GM18517 (cell line): ENCODE measurements around the gene SCYGR2.
"Not testable (repeated sequence)": the region's sequence is repeated elsewhere in the genome, so short reads cannot be mapped to it uniquely, and the experiment has no call there.

Experiments
- ATAC-seq: cut with Tn5 transposase; IDR thresholded peaks from one replicate; pipeline ENCODE4 v1.9.1; 2021; ENCODE audit warnings: mild to moderate bottlenecking, moderate library complexity; ENCODE audit not compliant: unreplicated experiment

Gene SCYGR2

DNA sequence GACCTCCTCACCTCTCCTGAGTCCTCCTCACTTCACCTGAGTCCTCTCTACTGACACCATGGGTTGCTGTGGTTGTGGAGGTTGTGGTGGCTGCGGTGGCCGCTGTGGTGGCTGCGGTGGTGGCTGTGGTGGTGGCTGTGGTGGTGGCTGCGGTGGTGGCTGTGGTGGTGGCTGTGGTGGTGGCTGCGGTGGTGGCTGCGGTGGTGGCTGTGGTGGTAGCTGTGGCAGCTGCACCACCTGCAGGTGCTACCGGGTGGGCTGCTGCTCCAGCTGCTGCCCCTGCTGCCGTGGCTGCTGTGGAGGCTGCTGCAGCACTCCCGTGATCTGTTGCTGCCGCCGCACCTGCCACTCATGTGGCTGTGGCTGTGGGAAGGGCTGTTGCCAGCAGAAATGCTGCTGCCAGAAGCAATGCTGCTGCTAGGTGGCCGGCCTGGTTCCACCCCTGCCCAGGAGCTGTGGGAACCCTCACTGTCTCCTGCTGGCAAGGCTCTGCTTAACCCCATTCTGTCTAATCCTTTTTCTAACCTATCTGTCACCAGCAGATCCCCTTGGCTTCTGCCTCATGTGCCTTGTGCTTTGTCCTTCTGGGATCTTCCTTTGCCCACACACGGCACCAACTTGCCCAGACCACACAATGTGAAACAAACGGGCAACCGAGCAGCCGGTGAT lies at the start of gene SCYGR2:
Gene SCYGR2, plus strand, starts transcription at position 59 of the 669 bp plus-strand sequence. Its CDS starts 0 bp downstream, at position 59.
- not testable (repeated sequence) for ATAC-seq

GRCh38 chr2:227551836-227552235 lies 46.9 kb upstream of the SCYGR2 start:
- ATAC-seq, result no peak

GRCh38 chr2:227562581-227562980 lies 36.1 kb upstream of the SCYGR2 start:
- no peak for ATAC-seq

DNA sequence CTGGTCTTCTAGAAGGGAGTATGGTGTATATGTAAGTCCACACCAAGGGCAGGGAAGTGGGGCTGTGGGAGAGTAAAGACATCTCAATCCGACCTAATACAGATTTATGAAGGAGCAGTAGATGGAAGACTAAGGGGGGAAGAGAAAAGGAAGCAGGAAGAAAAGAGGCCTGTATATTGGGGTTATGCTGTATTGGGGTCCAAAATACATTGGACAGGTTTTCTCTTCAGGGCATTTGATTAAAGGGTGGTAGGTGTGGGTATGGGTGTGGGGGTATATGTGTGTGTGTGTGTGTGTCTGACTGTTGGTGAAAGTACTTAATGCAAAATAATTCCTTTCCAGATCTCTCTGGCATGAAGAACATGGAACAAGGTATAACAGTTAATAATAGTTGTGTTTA lies 33.6 kb upstream of the SCYGR2 start:
- ATAC-seq, result no peak

DNA sequence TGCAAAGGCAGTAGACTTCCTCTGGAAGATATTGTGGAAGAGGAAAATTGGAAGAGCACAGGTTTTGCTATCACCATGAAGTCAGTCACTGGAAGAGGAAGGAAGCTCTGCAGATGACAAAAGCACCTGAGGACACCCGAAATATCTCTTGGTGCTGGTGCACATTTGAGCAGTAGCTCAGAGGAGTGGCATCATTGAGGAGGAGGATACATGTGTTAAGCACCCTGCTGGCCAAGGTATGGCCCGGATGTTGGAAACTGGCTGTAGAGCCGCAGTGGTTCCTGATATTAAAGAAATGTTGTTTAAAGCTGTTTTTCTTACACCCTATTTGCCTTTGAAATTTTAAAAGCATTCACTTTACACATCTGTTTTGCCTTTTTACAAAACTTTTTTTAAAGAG lies 32.7 kb upstream of the SCYGR2 start:
- no peak for ATAC-seq

DNA sequence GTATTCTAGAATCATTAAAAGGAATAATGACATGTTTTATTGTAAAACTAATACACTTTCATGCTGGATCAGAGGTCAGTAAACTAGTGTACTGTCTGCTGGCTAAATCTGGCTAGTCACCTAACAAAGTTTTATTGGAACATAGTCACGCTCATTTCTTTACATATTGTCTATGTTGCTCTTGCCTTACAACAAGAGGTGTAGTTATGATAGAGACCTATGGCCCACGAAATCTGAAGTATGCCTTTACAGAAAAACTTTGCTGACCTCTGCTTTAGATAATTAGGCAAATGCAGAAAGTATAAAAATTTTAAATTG lies 29.9 kb upstream of the SCYGR2 start:
- no peak for ATAC-seq

- no peak for ATAC-seq
These were observed 28.1 kb upstream of the SCYGR2 start for GRCh38 chr2:227570615-227571014.

DNA sequence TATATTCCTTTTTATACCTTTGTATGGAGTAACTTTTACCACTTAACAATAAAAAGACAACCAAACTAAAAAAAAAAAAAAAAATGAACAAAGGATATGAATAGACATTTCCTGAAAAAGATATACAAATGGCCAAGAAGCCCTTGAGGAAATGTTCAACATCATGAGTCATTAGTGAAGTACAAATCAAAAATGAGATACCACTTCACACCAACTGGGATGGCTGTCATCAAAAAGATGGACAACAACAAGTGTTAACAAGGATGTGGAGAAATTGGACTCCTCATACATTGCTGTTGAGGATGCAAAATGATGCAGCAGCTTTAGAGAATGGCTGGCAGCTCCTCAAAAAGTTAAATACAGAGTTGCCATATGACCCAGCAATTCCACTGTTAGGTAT lies 22.6 kb upstream of the SCYGR2 start:
- ATAC-seq, result no peak

GRCh38 chr2:227576812-227577211 lies 21.9 kb upstream of the SCYGR2 start:
- no peak for ATAC-seq

GRCh38 chr2:227577555-227577954 lies 21.1 kb upstream of the SCYGR2 start:
- no peak for ATAC-seq

DNA sequence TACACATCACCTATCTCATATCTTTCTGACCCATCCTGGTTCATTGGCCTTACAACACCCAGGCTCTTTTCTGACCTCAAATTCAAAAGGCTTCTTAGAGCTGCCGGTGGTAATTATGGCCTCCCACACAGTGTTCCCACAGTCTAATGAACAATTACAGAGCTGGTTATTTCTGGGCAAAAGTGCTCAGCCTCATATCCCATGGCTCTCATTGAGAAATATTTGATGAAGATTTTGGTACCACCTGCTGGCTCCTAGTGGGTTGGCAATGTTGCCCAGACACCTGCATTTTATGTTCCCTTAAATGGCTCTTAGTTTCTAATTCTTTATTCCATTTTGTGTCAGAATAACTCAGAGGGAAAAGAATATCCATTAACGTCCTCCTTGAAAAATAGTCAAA lies 20.1 kb upstream of the SCYGR2 start:
- no peak for ATAC-seq

DNA sequence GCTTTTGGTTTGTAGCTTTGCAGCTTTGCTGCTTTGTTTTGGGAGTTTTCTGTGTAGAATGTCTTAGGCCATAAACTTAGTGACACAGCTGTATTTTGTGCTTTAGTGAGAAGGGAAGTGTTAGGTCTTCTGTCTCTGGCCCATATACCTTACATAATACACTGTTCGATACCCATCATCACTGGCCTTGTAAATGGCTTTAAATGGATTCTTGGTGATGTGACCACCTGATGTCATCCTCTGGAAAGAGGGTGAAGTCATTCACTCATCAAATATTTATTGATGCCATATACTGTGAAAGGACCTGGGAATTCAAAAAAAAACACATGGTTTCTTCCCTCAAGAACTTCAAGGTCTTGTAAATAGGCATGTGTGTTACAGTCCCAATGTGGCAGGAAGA lies 18.9 kb upstream of the SCYGR2 start:
- no peak for ATAC-seq

DNA sequence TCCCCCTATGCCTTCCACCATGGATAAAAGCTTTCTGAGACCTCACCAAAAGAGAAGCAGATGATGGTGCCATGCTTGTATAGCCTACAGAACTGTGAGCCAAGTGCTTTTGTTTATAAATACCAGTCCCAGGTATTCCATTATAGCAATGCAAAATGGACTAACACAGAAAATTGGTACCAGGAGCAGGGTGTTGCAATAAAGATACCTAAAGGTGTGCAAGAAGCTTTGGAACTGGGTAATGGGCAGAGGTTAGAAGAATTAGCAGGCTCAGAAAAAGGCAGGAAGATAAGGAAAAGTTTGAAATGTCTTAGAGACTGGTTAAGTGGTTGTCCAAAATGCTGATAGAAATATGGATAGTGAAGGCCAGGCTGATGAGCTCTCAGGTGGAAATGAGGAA lies 16.3 kb upstream of the SCYGR2 start:
- no peak for ATAC-seq

DNA sequence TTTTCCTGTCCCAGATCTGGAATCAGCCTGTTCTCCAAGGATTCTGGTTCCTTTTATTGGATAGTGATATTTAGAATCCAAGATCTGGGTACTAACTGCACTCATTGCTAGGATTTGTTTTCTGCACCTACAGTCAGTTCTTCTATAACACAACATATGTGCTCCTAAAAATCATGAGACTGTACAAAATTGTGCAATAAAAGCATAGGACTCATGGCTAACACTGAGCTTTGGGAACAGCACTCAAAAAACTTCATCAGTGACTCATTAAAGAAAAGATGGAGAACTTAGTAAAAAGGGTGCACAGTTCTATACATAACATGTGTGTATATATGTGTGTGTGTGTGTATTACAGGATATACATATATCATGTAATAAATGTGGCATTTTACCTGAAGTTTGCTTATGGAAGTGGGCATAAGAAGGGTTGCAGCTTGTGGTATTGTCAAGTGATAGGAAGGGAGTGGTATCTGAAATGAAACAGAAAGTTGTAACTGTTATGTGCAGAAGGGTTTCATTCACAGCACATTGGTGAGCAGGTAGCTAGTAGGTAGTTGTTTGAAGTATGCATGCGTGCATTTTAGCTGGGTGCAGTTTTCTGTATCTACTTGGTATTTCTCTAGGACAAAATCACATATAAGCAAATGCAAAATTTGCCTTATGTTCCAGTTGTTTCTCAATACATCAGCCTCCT lies 5.9 kb upstream of the SCYGR2 start:
- ATAC-seq, result peak; percentile 86

- no peak for ATAC-seq
These were observed 2.9 kb upstream of the SCYGR2 start for GRCh38 chr2:227595797-227596196.

GRCh38 chr2:227597036-227597435 lies 1.7 kb upstream of the SCYGR2 start:
- no peak for ATAC-seq

GRCh38 chr2:227597998-227598397 lies 695 bp upstream of the SCYGR2 start:
- no peak for ATAC-seq

DNA sequence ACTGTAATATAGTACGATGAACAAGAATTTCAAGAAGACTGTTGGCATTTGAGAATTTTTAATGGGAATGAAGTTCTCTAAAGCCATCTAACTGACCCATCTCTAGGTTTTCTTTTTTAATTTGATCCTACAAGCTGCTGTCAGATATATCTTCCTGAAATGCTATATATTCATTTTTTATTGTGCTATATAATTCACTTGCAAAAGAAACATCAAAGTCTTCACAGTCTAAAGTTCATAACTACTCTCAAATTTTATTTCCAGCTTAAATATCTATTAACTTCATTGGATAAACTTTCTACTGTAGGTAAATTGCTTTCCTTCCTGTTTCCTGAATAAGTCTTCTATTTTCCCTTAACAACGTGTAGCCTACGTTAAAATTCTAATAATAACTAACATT lies 3.7 kb downstream of the SCYGR2 start:
- no peak for ATAC-seq

DNA sequence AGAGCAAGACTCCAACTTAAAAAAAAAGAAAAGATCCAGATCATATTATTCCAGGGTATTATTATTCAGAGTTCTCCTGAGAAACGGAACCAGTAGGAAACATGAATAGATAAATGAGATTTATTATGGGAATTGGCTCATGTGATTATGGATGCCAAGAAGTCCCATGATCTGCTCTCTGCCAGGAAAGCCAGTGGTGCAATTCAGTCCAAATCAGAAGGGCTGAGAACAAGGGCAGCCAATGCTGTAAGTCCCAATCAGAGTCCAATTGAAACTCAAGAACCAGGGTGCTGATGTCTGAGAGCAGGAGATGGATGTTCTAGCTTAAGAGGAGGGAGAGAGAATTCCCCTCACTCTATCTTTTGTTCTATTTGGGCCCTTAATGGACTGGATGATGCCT lies 7.8 kb downstream of the SCYGR2 start:
- no peak for ATAC-seq

GRCh38 chr2:227607941-227608340 lies 9.2 kb downstream of the SCYGR2 start:
- ATAC-seq, result no peak

DNA sequence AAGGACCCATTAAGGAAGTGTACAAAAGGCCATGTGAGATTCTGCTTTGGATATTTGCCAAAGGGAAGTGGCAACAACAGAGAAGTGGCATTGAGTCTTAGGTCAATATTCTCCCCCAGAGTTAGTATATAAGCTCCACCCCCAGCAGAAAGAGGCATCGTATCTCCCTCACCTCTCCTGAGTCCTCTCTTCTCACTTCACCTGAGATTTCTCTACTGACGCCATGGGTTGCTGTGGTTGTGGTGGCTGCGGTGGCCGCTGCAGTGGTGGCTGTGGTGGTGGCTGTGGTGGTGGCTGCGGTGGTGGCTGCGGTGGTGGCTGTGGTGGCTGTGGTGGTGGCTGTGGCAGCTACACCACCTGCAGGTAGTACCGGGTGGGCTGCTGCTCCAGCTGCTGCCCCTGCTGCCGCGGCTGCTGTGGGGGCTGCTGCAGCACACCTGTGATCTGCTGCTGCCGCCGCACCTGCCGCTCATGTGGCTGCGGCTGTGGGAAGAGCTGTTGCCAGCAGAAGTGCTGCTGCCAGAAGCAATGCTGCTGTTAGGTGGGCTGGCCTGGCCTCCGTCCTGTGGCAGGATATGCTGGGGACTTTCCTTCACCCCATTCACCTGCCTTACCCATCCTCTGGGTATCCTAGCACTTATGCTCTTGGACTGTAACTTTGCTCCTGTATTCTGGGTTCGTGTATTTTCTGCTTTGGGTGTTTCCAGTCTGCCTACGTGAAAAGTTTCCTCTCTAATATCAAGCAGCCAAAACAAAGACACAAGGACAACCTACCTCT lies 10.1 kb downstream of the SCYGR2 start:
- no peak for ATAC-seq

DNA sequence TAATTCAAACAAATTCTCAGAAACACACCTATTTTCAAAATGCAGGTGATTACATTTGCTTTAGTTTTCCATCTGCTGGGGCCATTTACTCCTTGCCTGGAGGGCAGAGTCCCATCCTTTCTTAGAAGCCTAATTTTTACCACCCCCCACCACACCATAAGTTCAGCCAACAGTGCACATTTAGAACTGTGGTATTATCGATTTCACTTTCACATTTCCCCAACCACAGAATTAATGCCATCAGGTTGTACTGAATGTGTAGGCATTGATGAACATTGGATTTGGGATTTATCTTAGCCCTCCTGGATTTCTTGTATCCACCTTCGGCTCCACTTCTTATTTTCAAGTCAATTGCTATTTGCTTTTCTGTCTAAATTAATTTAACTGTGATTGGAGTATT lies 11.4 kb downstream of the SCYGR2 start:
- peak; percentile 68 for ATAC-seq
